Muscle layer of colon (tissue), 2 donors: ENCODE results near the gene FMNL3.
"Not testable (repeated sequence)": the region's sequence is repeated elsewhere in the genome, so short reads cannot be mapped to it uniquely, and the experiment has no call there.

Source experiments
- H3K27ac ChIP-seq: one replicate; pipeline ENCODE4 v1.7.0; 2013; ENCODE audit warnings: low read depth, mild to moderate bottlenecking, low read length, moderate library complexity
- H3K27me3 ChIP-seq, 2 donors: one replicate each; pipeline ENCODE4 v1.7.0; 2013; ENCODE audit warnings: low read length in 2 of 2, mild to moderate bottlenecking in 2 of 2; ENCODE audit not compliant: insufficient read depth in 2 of 2, control insufficient read depth in 1 of 2
- H3K36me3 ChIP-seq: one replicate; pipeline ENCODE4 v1.7.0; 2013; ENCODE audit warnings: mild to moderate bottlenecking, low read length; ENCODE audit not compliant: insufficient read depth
- H3K4me1 ChIP-seq: one replicate; pipeline ENCODE4 v1.7.0; 2013; ENCODE audit warnings: mild to moderate bottlenecking, low read length; ENCODE audit not compliant: insufficient read depth
- H3K4me3 ChIP-seq, 2 donors: one replicate each; pipeline ENCODE4 v1.7.0; 2013; ENCODE audit warnings: low read length in 2 of 2, low read depth in 1 of 2, mild to moderate bottlenecking in 1 of 2, moderate library complexity in 1 of 2
- H3K9ac ChIP-seq: one replicate; pipeline ENCODE4 v1.7.0; 2013; ENCODE audit warnings: low read length
- H3K9me3 ChIP-seq: one replicate; pipeline ENCODE4 v1.7.0; 2013; ENCODE audit warnings: mild to moderate bottlenecking, low read length
- donor health status: abdominal sarcoma.
- donor health status: Adenocarcinoma of cecum.

Gene FMNL3

DNA sequence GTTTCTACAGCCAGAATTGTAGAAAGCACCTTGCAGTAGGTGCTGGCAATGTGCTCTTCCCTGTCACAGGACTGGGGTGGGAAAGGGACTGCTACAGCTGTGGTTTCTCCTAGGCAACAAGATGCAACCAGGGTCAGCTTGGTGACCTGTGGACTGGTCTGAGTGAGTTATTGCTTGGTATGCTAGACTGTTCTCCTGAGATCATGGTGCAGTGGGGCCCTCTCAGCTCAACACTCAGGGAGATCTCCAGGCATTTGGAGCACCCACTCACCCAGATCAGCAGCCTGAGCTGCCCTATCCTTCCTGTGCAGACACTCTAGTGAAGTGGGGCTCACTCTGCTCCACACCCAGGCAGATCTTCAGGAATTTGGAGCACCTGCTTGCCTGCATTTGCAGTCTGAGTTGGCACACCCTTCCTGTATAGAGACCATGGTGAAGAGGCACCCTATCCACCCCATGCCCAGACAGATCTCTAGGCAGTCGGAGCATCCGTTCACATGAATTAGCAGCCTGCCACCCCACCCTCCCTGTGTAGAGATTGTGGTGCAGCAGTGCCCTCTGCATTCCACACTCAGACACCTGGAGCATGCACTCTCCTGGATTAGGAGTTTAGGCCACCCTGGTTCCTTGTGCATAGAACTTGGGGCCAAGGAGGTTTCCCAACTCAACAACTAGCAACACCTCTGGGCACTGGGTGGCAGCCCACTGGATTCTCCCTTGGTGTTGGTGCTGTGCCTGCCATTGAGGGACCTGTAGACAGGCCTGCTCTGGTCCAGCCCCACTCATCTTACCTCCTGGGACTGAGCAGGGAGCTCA lies 97.9 kb downstream of the FMNL3 start:
- no peak overlapping the region for H3K4me3 ChIP-seq
- H3K27me3 ChIP-seq = no peaks in the 10 kb centered on the region
- no peak overlapping the region for H3K9ac ChIP-seq
- no peaks in the 10 kb centered on the region for H3K4me1 ChIP-seq
- no peaks in the 10 kb centered on the region for H3K36me3 ChIP-seq
- H3K27ac ChIP-seq = no peak overlapping the region
- H3K9me3 ChIP-seq = no peaks in the 10 kb centered on the region

- not testable (repeated sequence) for H3K27ac ChIP-seq, H3K9me3 ChIP-seq, H3K4me3 ChIP-seq, H3K27me3 ChIP-seq, H3K36me3 ChIP-seq, H3K4me1 ChIP-seq, H3K9ac ChIP-seq
Observed at GRCh38 chr12:49605539-49605938, 101.7 kb downstream of the FMNL3 start, which contains the start of gene FAM186B. Gene FAM186B, minus strand, starts transcription at chr12:49605639. Its CDS starts 162 bp downstream, at chr12:49605477.

- no peak overlapping the region for H3K27ac ChIP-seq
- no peaks in the 10 kb centered on the region for H3K9me3 ChIP-seq
- no peaks in the 10 kb centered on the region for H3K36me3 ChIP-seq
- no peak overlapping the region for H3K4me3 ChIP-seq
- H3K27me3 ChIP-seq = no peaks in the 10 kb centered on the region
- H3K9ac ChIP-seq = no peak overlapping the region
- H3K4me1 ChIP-seq = no peaks in the 10 kb centered on the region
Observed at GRCh38 chr12:49604856-49605255, 102.3 kb downstream of the FMNL3 start.

GRCh38 chr12:49603721-49604120 lies 103.5 kb downstream of the FMNL3 start:
- Histone ChIP-seq H3K27ac (no peak overlapping the region), H3K4me3 (no peak overlapping the region), H3K9ac (no peak overlapping the region), H3K9me3 (no peaks in the 10 kb centered on the region), H3K4me1 (no peaks in the 10 kb centered on the region), H3K27me3 (no peaks in the 10 kb centered on the region), H3K36me3 (no peaks in the 10 kb centered on the region)

DNA sequence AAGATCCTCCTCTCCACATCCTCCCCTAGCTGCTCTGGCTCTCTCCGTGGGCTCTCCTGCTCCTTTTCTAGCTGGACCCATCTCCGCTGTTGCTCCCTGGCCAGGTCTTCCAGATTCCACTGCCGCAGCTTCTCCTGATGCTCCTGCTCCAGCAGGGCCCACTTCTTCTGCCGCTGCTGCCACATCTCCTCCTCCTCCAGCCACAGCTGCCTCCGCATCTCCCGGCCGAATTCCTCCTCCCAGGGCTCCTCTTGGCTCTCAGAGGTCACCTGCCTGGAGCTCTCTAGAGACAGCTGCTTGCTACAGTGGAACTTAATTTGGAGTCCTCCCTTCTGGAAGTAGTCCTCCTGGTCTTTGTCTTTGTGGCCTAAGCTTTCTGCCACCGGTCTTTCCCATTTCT lies 107.2 kb downstream of the FMNL3 start:
- H3K4me1 ChIP-seq = no peaks in the 10 kb centered on the region
- H3K27ac ChIP-seq = no peak overlapping the region
- H3K27me3 ChIP-seq = no peaks in the 10 kb centered on the region
- H3K9me3 ChIP-seq = no peaks in the 10 kb centered on the region
- no peak overlapping the region for H3K4me3 ChIP-seq
- no peaks in the 10 kb centered on the region for H3K36me3 ChIP-seq
- no peak overlapping the region for H3K9ac ChIP-seq

GRCh38 chr12:49598527-49598926 lies 108.7 kb downstream of the FMNL3 start:
- Histone ChIP-seq H3K9me3 (no peaks in the 10 kb centered on the region), H3K27me3 (no peaks in the 10 kb centered on the region), H3K27ac (no peak overlapping the region), H3K9ac (no peak overlapping the region), H3K4me3 (no peak overlapping the region), H3K36me3 (no peaks in the 10 kb centered on the region), H3K4me1 (no peaks in the 10 kb centered on the region)

- Histone ChIP-seq H3K36me3 (peaks cover 6% of the 10 kb centered on the region), H3K9me3 (no peaks in the 10 kb centered on the region), H3K9ac (no peak overlapping the region), H3K4me3 (no peak overlapping the region), H3K27ac (no peak overlapping the region), H3K4me1 (peaks cover 3% of the 10 kb centered on the region), H3K27me3 (no peaks in the 10 kb centered on the region)
Observed at GRCh38 chr12:49588721-49589516, 118.3 kb downstream of the FMNL3 start.

DNA sequence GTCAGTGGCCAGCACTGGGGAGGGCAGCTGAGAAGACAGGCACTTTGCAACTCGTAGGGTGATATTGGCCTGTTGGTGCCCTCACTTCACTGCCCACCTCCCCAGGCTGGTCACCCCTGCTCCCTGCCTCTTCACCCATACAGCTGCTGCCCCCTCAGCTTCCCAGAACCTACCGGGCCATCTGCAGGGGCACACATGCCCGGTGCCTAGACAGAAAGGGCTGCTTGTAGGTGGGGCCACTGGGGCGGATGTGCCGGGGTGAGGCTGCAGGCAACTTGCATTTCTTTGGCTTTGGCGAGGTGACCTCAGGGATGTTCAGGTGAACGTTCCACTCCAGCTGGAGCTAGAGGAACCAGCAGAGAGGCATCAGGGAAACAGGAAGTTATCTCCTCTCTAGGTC lies 118.9 kb downstream of the FMNL3 start:
- no peak overlapping the region for H3K9ac ChIP-seq
- H3K27me3 ChIP-seq = no peaks in the 10 kb centered on the region

GRCh38 chr12:49587174-49587908 lies 119.9 kb downstream of the FMNL3 start:
- no peak overlapping the region for H3K9ac ChIP-seq
- H3K4me1 ChIP-seq = peaks cover 17% of the 10 kb centered on the region
- H3K36me3 ChIP-seq = peaks cover 6% of the 10 kb centered on the region
- H3K4me3 ChIP-seq = no peak overlapping the region
- no peaks in the 10 kb centered on the region for H3K9me3 ChIP-seq
- H3K27ac ChIP-seq = no peak overlapping the region
- no peaks in the 10 kb centered on the region for H3K27me3 ChIP-seq

More for the DNA sequence above, 118.9 kb downstream of the FMNL3 start:
- H3K4me3 ChIP-seq = no peak overlapping the region
- H3K4me1 ChIP-seq = peaks cover 9% of the 10 kb centered on the region
- peaks cover 6% of the 10 kb centered on the region for H3K36me3 ChIP-seq
- no peak overlapping the region for H3K27ac ChIP-seq
- no peaks in the 10 kb centered on the region for H3K9me3 ChIP-seq
